ACHN (cell line): ENCODE measurements around the gene RSU1.

ENCODE experiments used
- DNase-seq: peaks from one replicate; pipeline ENCODE4 v3.0.0-alpha.2; 2015
- in situ Hi-C: cut with HindIII; loops from 2 replicates; pipeline ENCODE4 v1.10.0; 2017; ENCODE audit warnings: low sequenced_read_pairs, low pct_ligation_motif_present, low pct_unique_long_range_greater_than_20kb

The RSU1 gene

DNA sequence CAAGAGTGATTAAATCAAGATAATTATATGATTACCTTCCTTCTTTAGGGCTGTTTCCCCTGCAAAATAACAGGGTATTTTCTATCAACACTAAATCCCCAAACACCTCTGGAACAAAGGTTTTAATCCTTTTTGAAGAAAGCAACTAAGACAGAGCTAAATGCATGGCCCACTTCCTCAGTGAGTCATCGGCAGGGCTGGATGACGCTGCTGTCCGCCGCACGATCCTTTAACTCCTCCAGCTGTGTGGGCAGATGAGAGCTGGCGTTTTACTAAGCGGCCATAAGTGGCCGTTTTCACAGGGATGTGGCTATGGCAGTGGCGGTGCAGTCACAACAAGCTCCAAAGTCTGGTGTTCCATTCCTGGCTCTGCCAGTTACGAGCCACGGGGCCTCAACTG lies 219.6 kb downstream of the RSU1 start:
- in situ Hi-C loops, result no loop called here
- DNase-seq, result no peak

DNA sequence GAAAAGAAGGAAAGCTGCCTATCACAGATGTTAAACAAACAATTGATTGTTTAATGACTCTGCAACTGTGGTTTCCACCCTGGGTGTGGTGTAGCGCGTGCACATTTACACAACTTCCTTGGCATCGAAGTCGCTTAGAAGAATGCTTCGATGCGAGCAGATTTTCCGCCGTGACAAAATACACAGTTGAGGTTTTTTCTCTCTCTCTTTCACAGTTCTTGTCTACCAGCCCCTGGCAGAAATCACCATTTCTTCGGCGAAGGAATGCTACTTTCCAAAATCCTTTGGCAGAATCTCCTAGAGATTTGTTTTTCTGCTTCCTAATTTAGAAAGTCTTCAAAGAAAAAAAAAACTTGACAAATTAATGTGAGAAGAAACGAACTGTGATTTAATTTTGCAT lies 224.8 kb downstream of the RSU1 start:
- in situ Hi-C loops, result no loop called here
- DNase-seq, result no peak

DNA sequence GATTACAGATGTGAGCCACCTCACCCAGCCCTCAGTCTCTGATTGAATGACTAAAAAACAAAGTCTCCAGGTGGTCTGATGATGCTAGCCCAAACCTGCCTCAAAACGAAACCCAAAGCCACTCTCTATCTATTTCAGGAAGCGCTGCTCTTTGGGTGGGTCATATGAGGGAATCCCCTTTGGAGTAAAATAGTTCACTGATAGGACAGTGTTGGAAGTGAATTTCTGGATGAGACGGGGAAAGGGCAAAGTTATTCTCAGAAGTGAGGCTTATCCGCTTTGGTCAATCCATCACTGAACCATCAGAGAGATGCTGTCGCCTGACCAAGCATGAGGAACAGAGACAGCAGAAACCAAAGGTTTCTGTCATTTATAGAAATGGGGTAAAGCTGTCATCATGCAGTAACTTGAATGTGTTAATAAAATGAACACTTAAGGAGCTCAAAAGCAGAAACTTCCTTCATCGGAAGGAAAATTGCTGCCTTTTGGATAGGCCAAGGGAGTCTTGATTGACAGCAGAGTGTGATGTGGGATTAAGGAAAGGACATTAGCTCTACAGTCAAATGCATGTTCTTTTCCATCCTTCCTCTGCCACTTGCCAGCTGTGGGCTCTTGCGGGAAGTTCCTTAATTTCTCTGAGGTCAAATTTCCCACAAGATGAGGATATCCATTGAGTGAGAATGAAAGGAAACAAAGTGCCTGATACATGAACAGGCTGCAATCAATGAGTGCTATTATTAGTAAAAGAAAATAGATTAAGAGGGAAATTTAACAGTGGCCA lies 230.7 kb downstream of the RSU1 start:
- no peak for DNase-seq
- in situ Hi-C loops, result no loop called here

DNA sequence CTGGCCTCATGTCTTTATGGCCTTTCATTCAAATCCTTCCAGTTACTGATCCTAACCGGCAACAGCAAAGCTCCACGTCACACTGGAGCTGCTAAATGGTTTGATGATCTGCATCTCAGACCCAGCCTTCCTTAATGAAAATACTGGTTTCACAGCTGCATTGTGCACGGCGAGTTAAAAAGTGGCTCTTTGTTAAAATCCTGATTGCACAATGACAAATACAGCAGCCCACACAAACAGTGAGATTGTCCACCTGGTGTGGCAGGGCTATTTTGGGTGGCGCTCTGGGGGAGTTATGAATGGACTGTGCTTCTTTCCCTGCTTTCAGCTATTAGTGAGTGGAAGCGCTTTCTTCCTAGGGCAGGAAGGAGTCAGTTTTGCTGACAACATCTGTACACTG lies 232.1 kb downstream of the RSU1 start:
- in situ Hi-C loops, result no loop called here
- no peak for DNase-seq

DNA sequence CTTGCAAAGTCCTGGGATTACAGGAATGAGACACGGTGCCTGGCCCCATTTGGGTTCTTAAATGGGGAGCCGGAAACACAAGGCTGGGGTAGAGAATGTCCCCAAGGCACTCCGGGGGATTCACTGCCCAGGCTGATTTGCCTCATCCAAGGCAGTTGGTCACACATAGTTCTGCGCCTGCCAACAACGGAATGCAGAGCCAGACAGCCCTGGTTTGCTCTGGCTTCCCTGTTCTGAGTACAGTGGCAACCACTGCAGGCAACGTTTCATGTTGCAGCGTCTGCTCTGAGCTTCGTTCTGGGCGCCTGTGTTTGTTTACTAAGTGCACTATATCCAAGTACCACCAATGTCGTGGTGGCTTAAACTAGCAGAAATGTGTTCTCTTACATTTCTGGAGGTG lies 233.8 kb downstream of the RSU1 start:
- in situ Hi-C loops, result no loop called here
- DNase-seq, result no peak

DNA sequence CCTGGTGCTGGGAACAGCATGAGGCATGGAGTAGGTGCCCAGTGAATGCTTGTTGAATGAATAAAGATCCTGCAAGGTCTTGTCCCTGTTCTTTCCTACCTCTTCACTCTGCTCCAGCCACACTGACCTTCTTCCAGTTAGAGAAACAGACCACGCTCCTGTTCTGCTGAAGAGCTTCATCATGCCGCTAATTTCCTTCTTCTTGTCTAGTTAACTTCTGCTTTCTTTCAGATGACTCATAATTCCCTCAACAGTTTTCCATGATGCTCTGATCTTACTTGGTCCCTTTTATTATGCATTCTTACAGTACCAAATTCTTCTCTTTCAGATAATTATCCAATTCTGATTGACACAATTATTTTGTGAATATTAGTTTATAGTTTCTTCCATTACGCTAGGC lies 236.0 kb downstream of the RSU1 start:
- DNase-seq, result no peak
- in situ Hi-C loops, result no loop called here

DNA sequence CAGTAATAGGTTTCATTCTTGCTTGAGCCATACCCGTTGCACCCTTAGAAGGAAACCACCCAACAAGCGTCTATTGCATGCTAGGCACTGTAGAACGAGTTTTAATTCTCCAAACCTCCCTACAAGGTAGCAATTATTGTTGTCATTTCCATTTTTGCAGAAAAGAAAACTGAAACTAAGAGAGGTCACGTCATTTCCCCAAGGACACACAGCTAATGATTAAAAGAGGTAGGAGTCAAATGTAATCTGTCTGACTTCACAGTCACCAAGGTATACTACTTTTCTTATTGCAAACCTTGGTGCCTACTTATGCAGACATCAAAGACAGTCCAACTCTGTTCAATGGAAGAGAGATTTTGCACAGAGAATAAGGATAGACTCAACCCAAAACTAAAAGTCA lies 246.5 kb downstream of the RSU1 start:
- in situ Hi-C loops, result no loop called here
- DNase-seq, result no peak

DNA sequence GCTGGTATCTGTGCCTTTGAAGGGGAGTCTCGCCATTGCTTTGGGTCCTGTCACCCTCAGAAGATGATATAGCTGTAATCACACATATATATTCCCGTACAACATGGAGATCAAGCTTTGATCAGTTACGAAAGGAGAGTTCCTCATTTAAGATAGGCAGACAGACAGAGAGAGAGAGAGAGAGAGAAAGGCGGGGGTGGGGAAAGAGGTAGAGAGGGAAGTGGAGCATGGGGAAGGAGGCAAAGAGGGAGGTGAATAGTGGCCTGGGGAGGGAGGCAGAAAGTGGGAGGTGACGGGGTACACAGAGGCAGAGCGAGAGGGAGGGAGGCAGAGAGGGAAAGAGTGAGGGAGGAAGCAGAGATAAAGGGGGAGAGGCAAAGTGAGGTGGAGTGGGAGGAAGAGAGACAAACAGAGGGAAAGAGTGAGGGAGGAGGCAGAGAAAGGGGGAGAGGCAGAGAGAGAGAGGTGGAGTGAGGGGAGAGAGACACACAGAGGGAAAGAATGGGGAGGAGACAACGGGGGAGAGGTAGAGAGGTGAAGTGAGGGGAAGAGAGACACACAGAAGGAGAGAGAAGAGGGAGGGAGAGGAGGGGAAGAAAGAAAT lies 250.9 kb downstream of the RSU1 start:
- in situ Hi-C loops, result no loop called here
- no peak for DNase-seq

DNA sequence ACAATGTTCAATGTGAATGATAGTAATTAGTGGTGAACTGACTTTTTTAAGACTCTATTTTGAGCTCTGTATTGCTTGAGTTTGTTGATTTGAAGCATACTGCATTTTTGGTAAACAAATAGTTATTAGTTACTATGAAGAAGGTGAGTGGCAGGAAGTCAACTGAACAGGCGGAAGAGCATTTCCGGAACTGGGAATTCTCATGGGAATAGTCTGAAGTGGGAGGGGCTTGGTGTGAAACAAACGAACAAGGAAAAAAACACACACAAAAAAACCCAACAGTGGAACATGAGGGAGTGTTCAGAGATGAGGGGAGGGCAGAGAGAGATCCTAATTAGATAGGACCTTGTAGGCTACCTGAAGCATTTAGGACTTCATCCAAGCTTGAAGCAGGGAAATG lies 251.6 kb downstream of the RSU1 start:
- in situ Hi-C loops, result no loop called here
- no peak for DNase-seq

DNA sequence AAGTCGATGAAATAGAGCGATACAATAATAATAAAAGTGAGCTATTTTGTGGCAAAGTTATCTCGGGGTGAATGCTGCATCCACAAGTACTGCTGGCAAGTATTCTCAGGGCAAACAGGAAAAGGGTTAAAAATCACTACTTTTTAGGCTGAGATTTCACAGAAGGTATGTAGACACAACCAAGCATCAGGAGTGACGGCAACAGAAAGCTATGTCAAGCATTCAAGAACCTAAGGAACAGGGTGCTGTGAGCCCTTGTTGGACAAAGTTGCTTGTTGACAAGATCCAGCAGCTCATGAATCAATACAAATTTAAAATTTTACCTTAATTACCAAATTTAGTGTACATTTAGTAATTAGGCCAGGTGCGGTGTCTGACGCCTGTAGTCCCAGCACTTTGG lies 254.3 kb downstream of the RSU1 start:
- in situ Hi-C loops, result no loop called here
- no peak for DNase-seq

DNA sequence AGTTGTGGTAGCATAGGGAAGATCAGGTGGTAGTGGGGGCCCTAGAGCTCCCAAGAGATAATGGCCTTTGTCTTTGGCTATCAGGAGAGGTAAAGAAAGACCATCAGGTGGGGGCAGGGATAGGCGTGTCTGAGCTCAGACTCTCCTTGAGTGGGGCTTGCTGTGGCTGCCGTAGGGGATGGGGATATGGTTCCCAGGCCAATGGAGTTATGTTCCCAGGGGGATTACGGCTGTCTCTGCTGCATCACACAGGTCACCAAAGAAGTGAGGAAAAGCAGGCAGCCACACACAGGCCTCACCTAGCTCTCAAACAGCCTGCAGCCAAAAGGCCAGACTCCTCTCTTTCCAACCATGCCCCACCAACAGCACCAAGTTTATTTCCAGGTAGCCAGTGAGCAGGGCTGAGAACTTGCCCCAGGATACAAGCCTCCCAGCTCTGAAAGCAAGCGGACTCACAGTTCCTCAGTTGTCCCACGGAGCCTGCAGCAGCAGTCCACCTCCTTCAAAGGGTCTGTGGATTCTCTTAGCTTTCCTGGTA lies 257.9 kb downstream of the RSU1 start:
- no peak for DNase-seq
- in situ Hi-C loops, result no loop called here

DNA sequence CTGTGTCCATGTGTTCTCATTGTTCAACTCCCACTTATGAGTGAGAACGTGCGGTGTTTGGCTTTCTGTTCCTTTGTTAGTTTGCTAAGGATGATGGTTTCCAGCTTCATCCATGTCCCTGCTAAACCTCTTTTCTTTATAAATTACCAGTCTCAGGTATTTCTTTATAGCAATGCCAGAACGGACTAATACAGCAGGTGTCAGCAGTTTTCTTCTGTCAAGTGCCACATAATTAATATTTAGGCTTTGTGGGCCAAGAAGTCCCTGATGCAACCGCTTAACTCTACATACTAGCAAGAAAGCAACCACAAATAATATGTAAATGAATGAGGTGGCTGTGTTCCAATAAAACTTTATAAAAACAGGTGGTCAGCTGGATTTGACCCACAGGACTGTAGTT lies 269.3 kb downstream of the RSU1 start:
- no peak for DNase-seq
- in situ Hi-C loops, result no loop called here

DNA sequence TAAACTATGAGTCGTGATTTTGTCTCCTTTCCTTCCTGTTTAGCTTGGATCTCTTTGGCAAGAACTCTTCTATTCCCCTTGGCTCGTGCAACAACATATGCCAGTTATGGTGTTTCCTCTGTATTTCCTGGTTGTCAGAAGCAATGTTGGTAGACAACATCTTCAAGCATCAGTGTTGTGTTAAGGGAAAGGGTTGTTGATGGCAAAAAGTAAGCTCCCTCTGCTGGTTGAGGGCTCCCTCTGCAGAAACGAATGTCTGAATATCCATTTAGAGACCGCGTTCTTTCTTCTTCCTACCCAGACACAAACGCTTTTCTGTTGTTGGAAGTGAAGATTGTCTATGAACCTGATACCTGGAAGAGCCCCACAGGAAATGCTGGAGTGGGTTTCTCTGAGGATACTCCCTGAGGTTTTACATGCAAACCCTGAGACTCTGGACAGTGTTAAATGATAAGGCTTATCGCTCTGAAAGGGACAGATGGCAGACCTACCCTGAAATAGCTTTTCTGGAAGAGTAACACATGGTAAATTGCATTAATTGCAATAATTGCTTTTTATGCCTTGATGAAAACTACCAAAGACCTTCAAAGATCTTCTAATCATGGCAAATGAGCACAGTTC lies 272.0 kb downstream of the RSU1 start:
- DNase-seq, result peak; percentile 39
- in situ Hi-C loops, result no loop called here

DNA sequence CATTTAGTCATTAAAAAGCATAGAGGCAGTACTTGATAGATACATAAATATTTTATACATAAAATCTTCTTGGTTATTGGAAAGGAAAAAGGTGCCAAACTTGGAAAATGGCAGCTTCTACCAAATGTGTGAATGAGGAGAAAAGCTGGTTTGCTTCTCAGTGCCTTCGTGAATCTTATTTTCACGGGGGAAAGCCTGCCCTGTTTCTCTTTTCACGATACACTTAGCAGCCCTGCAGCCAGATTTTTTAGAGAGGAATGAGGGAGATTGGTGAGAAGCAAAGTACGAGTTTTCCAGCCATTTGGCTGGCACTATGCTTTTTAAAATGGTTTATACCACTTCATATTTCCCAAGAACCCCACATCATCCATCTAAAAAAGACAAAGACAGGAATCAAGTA lies 272.6 kb downstream of the RSU1 start:
- in situ Hi-C loops, result no loop called here
- DNase-seq, result no peak

DNA sequence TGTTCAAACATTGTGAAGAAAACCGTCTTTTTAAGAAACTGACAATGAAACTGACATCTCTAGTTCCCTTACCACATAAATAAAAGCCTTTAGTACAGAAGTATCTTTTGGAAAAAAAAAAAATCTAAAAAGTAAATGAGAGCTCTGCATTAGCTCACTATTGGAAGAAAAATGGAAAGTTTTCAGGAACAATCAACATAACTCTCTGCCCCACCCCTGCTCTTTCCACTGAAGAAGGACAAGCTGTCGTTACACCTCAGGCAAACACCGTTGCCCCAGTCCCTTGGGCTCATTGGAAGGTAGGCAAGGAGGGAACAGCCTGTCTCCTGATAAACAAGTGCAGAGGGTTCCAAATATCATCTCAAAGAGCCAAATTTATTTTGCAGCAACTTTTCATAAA lies 273.1 kb downstream of the RSU1 start:
- in situ Hi-C loops, result no loop called here
- DNase-seq, result no peak
